B cell (primary cell): ENCODE results near the gene SH2B2.

Source experiments
- CTCF ChIP-seq: fragments of 200-600 bp; IDR thresholded peaks from one replicate; pipeline ENCODE4 v1.8.0; 2022; ENCODE audit warnings: antibody characterized with exemption, mild to moderate bottlenecking
- EZH2 ChIP-seq: IDR thresholded peaks from 2 replicates; pipeline ENCODE4 v1.6.1; 2012; ENCODE audit warnings: borderline replicate concordance, low read depth, mild to moderate bottlenecking, moderate library complexity, low read length; ENCODE audit not compliant: insufficient read depth, poor library complexity, severe bottlenecking

DNA sequence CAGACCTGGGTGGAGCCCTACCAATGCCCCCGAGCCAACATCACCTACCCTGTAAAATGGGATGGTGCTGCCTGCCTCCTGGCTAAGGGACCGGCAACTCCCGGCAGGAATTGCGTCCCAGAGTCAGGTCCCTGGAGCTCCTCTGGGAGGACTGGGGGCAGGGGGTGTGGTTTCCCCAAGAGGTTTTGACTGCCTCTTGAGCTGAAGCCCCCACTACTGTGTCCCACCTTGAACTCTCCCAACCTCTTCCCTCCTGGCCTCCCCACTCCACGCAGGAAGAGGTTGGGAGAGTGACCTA lies 1.3 kb downstream of the SH2B2 start:
- TF ChIP-seq CTCF: no peak
- TF ChIP-seq EZH2: no peak
